HL-60 (cell line): ENCODE measurements around the gene RSAD2.
A peak's percentile ranks its signal among the peaks of the same experiment; 100 is the strongest.
"Not testable (repeated sequence)": the region's sequence is repeated elsewhere in the genome, so short reads cannot be mapped to it uniquely, and the experiment has no call there.

Experiments used
- DNase-seq, 2 experiments: peaks; one replicate each; pipeline ENCODE4 v3.0.0-alpha.2; 2010 to 2020; ENCODE audit warnings: low read depth in 1 of 2, low spot score in 1 of 2
- H3K27ac ChIP-seq: fragments of 250-450 bp; sonication (Bioruptor Pico); replicated peaks from 2 replicates; pipeline ENCODE4 v1.5.1; 2020; ENCODE audit warnings: mild to moderate bottlenecking, moderate library complexity
- H3K27me3 ChIP-seq: fragments of 250-450 bp; sonication (Bioruptor Pico); 2 replicates; pipeline ENCODE4 v1.5.1; 2021; ENCODE audit warnings: mild to moderate bottlenecking, moderate library complexity; ENCODE audit not compliant: insufficient read depth, poor library complexity, severe bottlenecking
- H3K4me3 ChIP-seq: replicated peaks from 2 replicates; pipeline ENCODE4 v1.5.1; 2011; ENCODE audit warnings: mild to moderate bottlenecking, control low read depth, low read length; ENCODE audit not compliant: insufficient read depth
- CTCF ChIP-seq: IDR thresholded peaks from one replicate; pipeline ENCODE4 v1.5.1; 2011; ENCODE audit warnings: low read length, control low read depth, inconsistent platforms; ENCODE audit not compliant: insufficient read depth
- GABPA ChIP-seq: IDR thresholded peaks from 2 replicates; pipeline ENCODE4 v1.6.1; 2012; ENCODE audit warnings: low read depth
- POLR2AphosphoS5 ChIP-seq: IDR thresholded peaks from 2 replicates; pipeline ENCODE4 v1.6.1; 2012; ENCODE audit warnings: low read depth
- REST ChIP-seq: IDR thresholded peaks from 2 replicates; pipeline ENCODE4 v1.6.1; 2012; ENCODE audit warnings: low read depth; ENCODE audit not compliant: insufficient replicate concordance
- SPI1 ChIP-seq: IDR thresholded peaks from 2 replicates; pipeline ENCODE4 v1.6.1; 2012; ENCODE audit warnings: low read depth, mild to moderate bottlenecking, borderline replicate concordance

The RSAD2 gene

GRCh38 chr2:6888724-6889123 is 11.1 kb downstream of the RSAD2 start:
- no peaks in the 10 kb centered on the region for H3K27me3 ChIP-seq
- no peak for TF ChIP-seq REST
- no peak for TF ChIP-seq SPI1
- TF ChIP-seq CTCF = no peak
- no peak for TF ChIP-seq POLR2AphosphoS5
- TF ChIP-seq GABPA = no peak

GRCh38 chr2:6893876-6894482 is 16.4 kb downstream of the RSAD2 start:
- no peaks in the 10 kb centered on the region for H3K27me3 ChIP-seq
- H3K27ac ChIP-seq = no peak overlapping the region
- no peak overlapping the region for H3K4me3 ChIP-seq
- no peak for DNase-seq
- TF ChIP-seq CTCF (no peak), REST (no peak), POLR2AphosphoS5 (no peak), GABPA (no peak), SPI1 (no peak)

More at GRCh38 chr2:6888724-6889123, 11.1 kb downstream of the RSAD2 start:
- no peak overlapping the region for H3K27ac ChIP-seq
- H3K4me3 ChIP-seq = no peak overlapping the region
- no peak for DNase-seq

- H3K27me3 ChIP-seq = no peaks in the 10 kb centered on the region
- no peak for TF ChIP-seq GABPA
- peak; percentile 25 for TF ChIP-seq CTCF
- no peak for DNase-seq
- H3K27ac ChIP-seq = no peak overlapping the region
- no peak overlapping the region for H3K4me3 ChIP-seq
Observed at GRCh38 chr2:6896930-6897759, 19.6 kb downstream of the RSAD2 start.

GRCh38 chr2:6902581-6902980 is 25.0 kb downstream of the RSAD2 start:
- not testable (repeated sequence) for H3K4me3 ChIP-seq, H3K27ac ChIP-seq, DNase-seq, H3K27me3 ChIP-seq
